GM12892 (cell line): Measurements from ENCODE around the gene SCG5.

Experiments used
- POLR2A ChIP-seq: IDR thresholded peaks from 2 replicates; pipeline ENCODE4 v1.6.1; 2011; ENCODE audit warnings: low read depth, low read length, control low read depth
- POLR2AphosphoS5 ChIP-seq: IDR thresholded peaks from 2 replicates; pipeline ENCODE4 v1.6.1; 2011; ENCODE audit warnings: low read depth, low read length, control low read depth

DNA sequence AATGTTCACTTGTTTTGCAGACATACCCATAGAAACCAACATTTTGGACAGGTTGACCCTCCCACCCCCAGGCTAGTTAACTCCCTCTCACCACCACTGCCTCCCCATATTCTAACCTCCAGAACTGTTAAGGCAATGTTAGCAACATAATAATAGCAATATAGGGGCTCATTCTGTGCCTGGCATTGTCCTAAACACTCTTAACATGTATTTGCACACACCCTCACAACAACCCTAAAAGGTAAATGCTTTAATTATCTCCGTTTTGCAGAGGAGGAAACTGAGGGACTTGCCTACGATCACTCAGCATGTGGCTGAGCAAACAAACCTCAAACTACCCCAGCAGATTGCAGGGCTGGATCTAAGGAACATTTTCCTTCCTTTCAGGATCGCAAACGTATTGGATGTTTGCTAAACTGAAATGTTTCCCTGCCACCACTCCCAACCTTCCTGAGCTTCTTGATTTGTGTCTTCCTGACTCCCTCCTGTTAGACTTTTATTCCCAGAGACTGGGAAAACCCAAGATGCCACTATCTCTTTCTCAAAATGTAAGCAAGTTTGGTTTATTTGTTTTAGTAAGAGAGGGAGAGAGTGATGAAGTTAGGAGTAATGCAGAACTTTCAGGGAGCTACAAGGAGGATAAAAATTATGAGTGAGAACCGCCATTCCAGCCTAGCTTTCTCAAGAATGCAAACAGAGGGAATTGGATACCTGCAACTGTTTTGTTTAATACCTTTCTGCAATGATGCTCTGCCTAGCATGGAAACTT is 1.3 kb downstream of the SCG5 start:
- TF ChIP-seq POLR2A (no peak), POLR2AphosphoS5 (no peak)
